ENCODE results near the gene CDR2.
"Not testable (repeated sequence)": the region's sequence is repeated elsewhere in the genome, so short reads cannot be mapped to it uniquely, and the experiment has no call there.

Gene CDR2

GRCh38 chr16:22374311-22375116, at the start of gene CDR2:
CDR2 (minus strand) TSS chr16:22374619; CDS start chr16:22374309, 310 bp downstream.
- DNase-seq (ENCODE audit: low read depth), result peak; percentile 98
- TF ChIP-seq CTCF (IDR thresholded peaks at IDR 0.05; ENCODE audit: insufficient read depth, low read depth, low read length, missing control alignments), result no peak
- peak within 1 kb of the TSS; percentile 72 for H3K4me3 ChIP-seq (ENCODE audit: low read depth, low read length)

GRCh38 chr16:22423716-22424115, 49.3 kb upstream of the CDR2 start:
- no peak for TF ChIP-seq CTCF (IDR thresholded peaks at IDR 0.05; ENCODE audit: insufficient read depth, low read depth, low read length, missing control alignments)
- peak; percentile 5 for DNase-seq (ENCODE audit: low read depth)
- H3K4me3 ChIP-seq (ENCODE audit: low read depth, low read length), result no peak overlapping the region

GRCh38 chr16:22421136-22421535, 46.7 kb upstream of the CDR2 start:
- DNase-seq (ENCODE audit: low read depth), result no peak
- H3K4me3 ChIP-seq (ENCODE audit: low read depth, low read length), result no peak overlapping the region
- TF ChIP-seq CTCF (IDR thresholded peaks at IDR 0.05; ENCODE audit: insufficient read depth, low read depth, low read length, missing control alignments), result no peak

- TF ChIP-seq CTCF (IDR thresholded peaks at IDR 0.05; ENCODE audit: insufficient read depth, low read depth, low read length, missing control alignments), result no peak
- no peak overlapping the region for H3K4me3 ChIP-seq (ENCODE audit: low read depth, low read length)
Observed at GRCh38 chr16:22420606-22421135, 46.3 kb upstream of the CDR2 start.

GRCh38 chr16:22419908-22420307, 45.5 kb upstream of the CDR2 start:
- no peak for DNase-seq (ENCODE audit: low read depth)
- TF ChIP-seq CTCF (IDR thresholded peaks at IDR 0.05; ENCODE audit: insufficient read depth, low read depth, low read length, missing control alignments), result no peak
- H3K4me3 ChIP-seq (ENCODE audit: low read depth, low read length), result no peak overlapping the region

More at GRCh38 chr16:22420606-22421135, 46.3 kb upstream of the CDR2 start:
- no peak for DNase-seq (ENCODE audit: low read depth)

GRCh38 chr16:22418826-22419225, 44.4 kb upstream of the CDR2 start:
- no peak overlapping the region for H3K4me3 ChIP-seq (ENCODE audit: low read depth, low read length)
- DNase-seq (ENCODE audit: low read depth), result no peak
- TF ChIP-seq CTCF (IDR thresholded peaks at IDR 0.05; ENCODE audit: insufficient read depth, low read depth, low read length, missing control alignments), result no peak

- DNase-seq (ENCODE audit: low read depth), result not testable (repeated sequence)
Observed at GRCh38 chr16:22417798-22418197, 43.4 kb upstream of the CDR2 start.

More at GRCh38 chr16:22417798-22418197, 43.4 kb upstream of the CDR2 start:
- H3K4me3 ChIP-seq (ENCODE audit: low read depth, low read length), result not testable (repeated sequence)
